Activated CD4-positive, alpha-beta T cell treated with anti-CD3 and anti-CD28 coated beads, Interleukin-2, amount 50 U/mL, for 4 hours (primary cell): ENCODE results near the gene PLCB1.

Experiments used
- DNase-seq, 2 experiments: peaks; one replicate each; pipeline ENCODE4 v3.0.0-alpha.2; 2020

Gene PLCB1

DNA sequence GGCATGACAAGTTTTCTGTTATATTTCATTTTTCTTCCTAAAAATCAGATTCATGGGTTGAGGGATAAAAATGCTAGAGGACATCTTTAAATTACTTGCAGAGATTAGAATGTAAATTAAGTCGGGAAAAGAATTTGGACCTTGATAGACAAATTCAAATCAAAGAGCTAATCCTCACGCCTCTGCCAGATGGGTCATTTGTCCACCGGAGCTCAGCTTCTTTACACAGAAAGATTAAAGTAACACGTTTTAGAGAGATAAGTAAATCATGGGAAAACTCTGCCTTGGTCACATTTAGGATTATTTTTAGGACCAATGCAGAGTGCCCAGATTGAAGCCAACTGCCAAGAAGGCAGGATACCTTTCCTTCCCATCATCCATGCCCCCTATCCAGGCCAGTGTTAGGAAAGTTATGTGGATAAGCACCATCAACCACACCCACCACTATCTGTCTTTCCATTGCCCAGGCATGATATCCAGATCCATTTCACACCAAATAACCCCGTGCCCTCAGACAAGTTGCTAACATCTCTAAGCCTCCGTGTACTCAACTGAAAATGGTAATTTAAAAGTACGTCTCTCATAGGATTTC, 539.4 kb downstream of the PLCB1 start:
- DNase-seq = no peak

- DNase-seq = no peak
Measured at GRCh38 chr20:8673116-8673515, 541.0 kb downstream of the PLCB1 start.

DNA sequence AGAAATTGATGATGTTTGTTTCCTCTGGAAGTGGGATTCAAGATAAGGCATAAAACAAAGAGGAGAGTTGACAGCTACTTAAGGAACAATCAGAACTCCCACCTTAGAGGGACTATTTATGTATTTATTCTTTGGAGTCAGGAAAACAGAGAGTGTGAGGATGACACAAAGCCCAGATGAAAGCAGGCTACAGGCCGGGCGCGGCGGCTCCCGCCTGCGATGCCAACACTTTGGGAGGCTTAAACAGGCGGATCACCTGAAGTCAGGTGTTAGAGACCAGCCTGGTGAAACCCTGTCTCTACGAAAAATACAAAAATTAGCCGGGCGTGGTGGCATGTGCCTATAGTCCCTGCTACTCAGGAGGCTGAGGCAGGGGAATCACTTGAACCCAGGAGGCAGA, 543.8 kb downstream of the PLCB1 start:
- DNase-seq = no peak

GRCh38 chr20:8678098-8678776, 546.2 kb downstream of the PLCB1 start:
- no peak for DNase-seq

- DNase-seq = no peak
Measured at GRCh38 chr20:8689337-8689736, 557.3 kb downstream of the PLCB1 start.

- DNase-seq = no peak
Measured at GRCh38 chr20:8690074-8690473, 558.0 kb downstream of the PLCB1 start.

DNA sequence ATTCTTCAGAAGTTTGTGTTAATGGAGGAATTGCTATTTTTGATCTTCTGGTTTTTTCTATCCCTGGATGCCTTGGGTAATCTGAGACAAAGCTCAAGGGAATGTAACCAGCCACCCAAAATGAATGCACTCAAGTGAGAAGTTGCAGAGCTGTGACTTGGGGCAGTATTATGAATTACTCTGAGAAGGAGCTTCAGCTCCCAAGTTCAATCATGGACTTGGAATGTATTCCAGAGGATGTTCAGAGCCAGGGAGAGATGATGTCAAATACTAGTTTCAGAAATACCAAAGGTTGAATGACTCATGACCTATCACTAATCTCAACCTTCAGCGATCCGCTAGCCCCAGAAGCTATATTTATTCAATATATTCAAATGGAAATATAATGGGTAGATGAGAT, 561.6 kb downstream of the PLCB1 start:
- DNase-seq = no peak

GRCh38 chr20:8700756-8701155, 568.7 kb downstream of the PLCB1 start:
- no peak for DNase-seq

- no peak for DNase-seq
Measured at GRCh38 chr20:8706961-8707700, 575.1 kb downstream of the PLCB1 start.

DNA sequence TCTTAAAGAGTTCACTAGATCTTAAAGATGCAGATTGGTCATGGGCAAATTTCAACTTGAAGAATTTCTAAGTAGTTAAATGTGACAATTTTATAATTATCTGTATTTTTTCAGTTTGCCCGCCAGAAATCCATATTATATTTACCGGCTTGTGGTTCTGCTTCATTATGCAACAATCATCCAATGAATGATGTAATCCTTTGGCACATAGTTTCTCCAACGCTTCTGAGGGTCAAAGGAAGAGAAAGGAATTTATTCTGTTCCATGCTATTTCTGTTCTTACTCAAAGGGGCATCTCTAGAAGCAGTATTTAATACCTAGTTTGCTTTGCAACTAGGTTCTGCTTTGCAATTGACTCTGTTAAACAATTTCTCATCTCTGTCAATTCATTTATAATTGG, 577.6 kb downstream of the PLCB1 start:
- no peak for DNase-seq

DNA sequence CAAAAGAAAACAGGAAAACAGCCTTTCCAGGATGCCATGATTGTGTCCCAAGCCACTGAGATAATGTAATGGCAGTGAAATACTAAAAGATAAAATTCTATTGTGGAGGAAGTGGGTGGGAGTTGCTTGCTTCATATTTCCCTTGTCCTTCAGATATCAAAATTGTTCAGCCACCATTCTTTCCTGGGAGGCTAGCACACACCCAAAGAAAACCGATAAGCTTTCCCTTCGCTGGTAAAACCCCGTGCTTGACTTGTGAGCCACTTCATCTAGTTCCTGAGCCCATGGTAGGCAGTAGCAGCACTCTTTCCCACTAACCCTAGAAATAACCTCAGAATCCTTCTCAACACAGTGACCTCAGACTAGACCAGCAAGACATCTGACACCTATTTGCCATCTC, 579.4 kb downstream of the PLCB1 start:
- no peak for DNase-seq

DNA sequence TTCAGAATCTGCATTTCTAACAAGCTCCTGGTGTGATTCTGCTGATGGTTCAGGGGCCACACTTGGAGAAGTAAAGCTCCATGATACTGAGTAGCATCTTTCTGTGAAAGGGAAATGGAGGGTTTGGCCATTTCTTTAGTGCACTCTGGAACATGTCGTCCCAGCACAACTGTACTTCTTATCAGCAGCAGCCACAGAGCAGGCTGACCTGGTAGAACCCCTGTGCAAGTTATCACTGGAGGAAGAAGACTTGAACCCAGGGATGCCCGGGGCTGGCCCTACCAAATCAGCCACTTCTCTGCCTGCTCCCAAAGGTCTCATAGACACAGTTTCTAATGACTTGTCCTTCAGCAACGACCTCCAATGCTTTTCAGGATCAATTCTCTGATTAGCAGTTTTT, 582.1 kb downstream of the PLCB1 start:
- no peak for DNase-seq

DNA sequence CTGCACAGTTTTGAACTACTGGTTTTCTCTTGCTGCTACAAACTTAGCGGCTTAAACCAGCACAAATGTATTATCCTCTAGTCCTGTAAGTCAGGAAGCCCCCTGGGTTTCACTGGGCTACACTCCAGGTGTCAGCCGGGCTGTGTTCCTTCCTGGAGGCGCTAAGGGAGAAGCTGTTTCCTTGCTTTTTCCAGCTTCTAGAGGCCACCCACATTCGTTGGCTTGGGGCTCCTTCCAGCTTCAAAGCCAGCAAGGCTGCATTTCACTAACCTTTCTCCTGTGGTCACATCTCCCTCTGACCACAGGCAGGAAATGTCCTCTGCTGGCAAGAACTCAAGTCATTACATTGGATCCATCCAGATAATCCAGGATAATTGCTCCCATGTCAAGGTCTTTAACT, 586.2 kb downstream of the PLCB1 start:
- DNase-seq = no peak

- DNase-seq = no peak
Measured at GRCh38 chr20:8720089-8720488, 588.0 kb downstream of the PLCB1 start.

- DNase-seq = no peak
Measured at GRCh38 chr20:8721098-8721497, 589.0 kb downstream of the PLCB1 start.

DNA sequence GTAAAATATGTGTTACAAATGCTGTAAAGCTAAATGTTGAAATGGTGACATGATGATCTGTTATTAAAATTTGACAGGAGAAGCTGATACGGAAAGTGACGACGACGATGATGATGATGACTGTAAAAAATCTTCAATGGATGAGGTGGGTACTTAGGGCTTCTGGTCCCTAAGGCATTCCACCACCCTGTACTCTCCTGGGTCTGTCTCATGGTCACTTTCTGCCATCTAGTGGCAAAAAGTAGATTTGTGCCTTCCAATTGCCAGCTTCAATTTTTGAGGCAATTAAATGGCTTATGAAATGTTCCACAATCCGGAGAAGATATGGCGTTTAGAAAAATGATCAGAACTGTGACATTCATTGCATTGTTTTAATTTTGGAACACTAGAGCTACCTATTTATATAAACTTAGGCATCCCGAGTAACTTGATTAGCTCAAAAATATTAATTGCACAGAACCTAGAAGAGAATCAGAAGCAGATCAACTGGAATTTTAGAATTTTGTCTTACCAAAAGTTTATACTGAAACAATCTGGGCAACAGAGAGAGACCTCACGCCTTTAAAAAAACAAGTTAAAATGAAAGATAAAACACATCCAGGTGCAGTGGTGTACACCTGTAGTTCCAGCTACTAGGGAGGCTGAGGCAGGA, 590.3 kb downstream of the PLCB1 start:
- DNase-seq = no peak

DNA sequence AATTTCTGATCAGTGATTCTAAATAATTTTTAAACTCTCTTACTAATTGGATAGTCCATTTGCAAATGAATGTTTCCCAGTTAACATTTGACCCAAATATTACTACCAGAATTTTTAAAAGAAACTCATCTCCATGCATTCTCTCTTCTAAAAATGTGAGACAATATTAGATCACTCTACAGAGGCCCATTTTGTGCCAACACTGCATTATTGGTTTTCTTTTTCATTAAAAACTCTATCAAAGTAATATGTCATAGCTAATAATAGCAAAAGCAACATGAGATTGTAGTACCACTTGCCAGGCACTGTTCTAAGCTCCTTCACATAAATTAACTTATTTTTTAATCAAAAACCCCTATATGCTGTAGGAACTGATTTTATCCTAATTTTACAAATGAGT, 591.2 kb downstream of the PLCB1 start:
- DNase-seq = no peak

DNA sequence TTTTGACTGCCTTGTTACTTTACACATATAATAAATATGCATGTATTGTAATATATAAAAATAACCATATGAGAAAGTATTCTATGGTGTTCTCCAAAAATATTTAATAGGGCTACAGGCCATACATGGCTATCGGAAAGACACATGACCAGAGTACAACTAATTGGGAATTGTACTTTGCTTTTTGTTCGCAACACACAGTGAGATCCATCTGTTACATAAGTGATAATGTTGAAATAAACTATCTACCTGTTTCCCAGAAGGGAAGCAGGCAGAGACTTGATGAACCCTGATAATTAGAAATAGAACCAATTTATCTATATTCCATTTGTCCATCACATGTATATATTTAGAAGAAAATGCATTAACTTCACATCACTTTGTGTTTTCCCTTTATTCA, 592.8 kb downstream of the PLCB1 start:
- DNase-seq = no peak

DNA sequence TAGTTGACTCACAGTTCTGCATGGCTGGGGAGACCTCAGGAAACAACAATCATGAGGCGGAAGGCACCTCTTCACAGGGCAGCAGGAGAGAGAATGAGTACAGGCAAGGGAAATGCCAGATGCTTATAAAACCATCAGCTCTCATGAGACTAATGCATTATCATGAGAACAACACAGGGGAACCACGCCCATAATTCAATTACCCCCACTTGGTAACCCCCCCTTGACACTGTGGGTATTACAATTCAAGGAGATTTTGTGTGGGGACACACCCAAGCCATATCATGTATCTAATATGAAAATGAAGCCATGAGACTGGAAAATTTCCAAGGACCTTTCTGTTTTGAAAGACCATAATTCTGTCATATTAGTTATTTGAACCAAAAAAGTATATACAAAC, 594.4 kb downstream of the PLCB1 start:
- no peak for DNase-seq

DNA sequence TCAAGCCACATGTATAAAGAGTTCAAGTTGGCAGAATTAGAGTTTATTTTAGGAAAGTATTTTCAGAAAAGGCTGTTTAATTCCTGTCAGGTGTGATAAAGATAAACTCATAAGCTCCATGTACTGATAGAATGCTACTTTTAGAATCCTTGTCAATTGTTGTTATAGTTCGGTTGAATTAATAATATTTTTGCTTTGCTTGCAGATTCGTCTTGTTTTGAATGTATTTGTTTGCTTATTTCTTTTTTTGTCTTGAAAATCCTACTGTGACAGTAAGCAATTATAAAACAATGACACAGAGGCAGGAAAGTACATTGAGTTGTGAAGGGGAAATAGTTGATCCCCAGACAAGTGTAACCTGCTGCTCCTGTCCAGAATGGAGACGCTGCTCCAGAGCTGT, 602.9 kb downstream of the PLCB1 start:
- no peak for DNase-seq

- no peak for DNase-seq
Measured at GRCh38 chr20:8735674-8736073, 603.6 kb downstream of the PLCB1 start.

GRCh38 chr20:8740265-8740664, 608.2 kb downstream of the PLCB1 start:
- DNase-seq = no peak

- no peak for DNase-seq
Measured at GRCh38 chr20:8744228-8744844, 612.3 kb downstream of the PLCB1 start.
